Measurements from ENCODE around the gene HOXB1.
"Not testable (repeated sequence)": the region's sequence is repeated elsewhere in the genome, so short reads cannot be mapped to it uniquely, and the experiment has no call there.

HOXB1 gene

GRCh38 chr17:48543107-48543853 is 12.5 kb upstream of the HOXB1 start:
- no peak for DNase-seq (ENCODE audit: low read depth)

- DNase-seq (ENCODE audit: low read depth) = no peak
Measured at GRCh38 chr17:48542698-48543106, 11.9 kb upstream of the HOXB1 start.

GRCh38 chr17:48542114-48542656 is 11.4 kb upstream of the HOXB1 start:
- no peak for DNase-seq (ENCODE audit: low read depth)

GRCh38 chr17:48541577-48542113 is 10.8 kb upstream of the HOXB1 start:
- DNase-seq (ENCODE audit: low read depth) = no peak

- no peak for DNase-seq (ENCODE audit: low read depth)
Measured at GRCh38 chr17:48541036-48541576, 10.3 kb upstream of the HOXB1 start.

- no peak for DNase-seq (ENCODE audit: low read depth)
Measured at GRCh38 chr17:48540213-48540612, 9.4 kb upstream of the HOXB1 start.

- DNase-seq (ENCODE audit: low read depth) = no peak
Measured at GRCh38 chr17:48539177-48539576, 8.4 kb upstream of the HOXB1 start.

GRCh38 chr17:48537316-48537715 is 6.5 kb upstream of the HOXB1 start:
- no peak for DNase-seq (ENCODE audit: low read depth)

- DNase-seq (ENCODE audit: low read depth) = not testable (repeated sequence)
Measured at GRCh38 chr17:48535793-48536559, 5.2 kb upstream of the HOXB1 start.

- DNase-seq (ENCODE audit: low read depth) = no peak
Measured at GRCh38 chr17:48532261-48532660, 1.4 kb upstream of the HOXB1 start.

- DNase-seq (ENCODE audit: low read depth) = no peak
Measured at GRCh38 chr17:48530208-48530886, 464 bp downstream of the HOXB1 start.

- no peak for DNase-seq (ENCODE audit: low read depth)
Measured at GRCh38 chr17:48529683-48530009, 1.2 kb downstream of the HOXB1 start.

- no peak for DNase-seq (ENCODE audit: low read depth)
Measured at GRCh38 chr17:48528936-48529682, 1.7 kb downstream of the HOXB1 start.

GRCh38 chr17:48528153-48528935 is 2.5 kb downstream of the HOXB1 start:
- DNase-seq (ENCODE audit: low read depth) = no peak

GRCh38 chr17:48527547-48527932 is 3.3 kb downstream of the HOXB1 start:
- no peak for DNase-seq (ENCODE audit: low read depth)

- DNase-seq (ENCODE audit: low read depth) = no peak
Measured at GRCh38 chr17:48526608-48527546, 3.9 kb downstream of the HOXB1 start.

GRCh38 chr17:48523010-48523409 is 7.8 kb downstream of the HOXB1 start:
- no peak for DNase-seq (ENCODE audit: low read depth)

- DNase-seq (ENCODE audit: low read depth) = no peak
Measured at GRCh38 chr17:48522031-48522653, 8.7 kb downstream of the HOXB1 start.

GRCh38 chr17:48520631-48521079 is 10.2 kb downstream of the HOXB1 start:
- DNase-seq (ENCODE audit: low read depth) = no peak
